Neuronal stem cell (in vitro differentiated cells): ENCODE measurements around the gene LRRTM3.

ENCODE experiments used
- DNase-seq: peaks from one replicate; pipeline ENCODE4 v3.0.0-alpha.2; 2013; ENCODE audit warnings: low spot score
- H2AFZ ChIP-seq: one replicate; pipeline ENCODE4 v1.6.1; 2013; ENCODE audit warnings: mild to moderate bottlenecking, low read length, inconsistent platforms
- H2AK5ac ChIP-seq: 2 replicates; pipeline ENCODE4 v1.6.1; 2013; ENCODE audit warnings: low read depth, mild to moderate bottlenecking, inconsistent platforms, low read length, moderate library complexity, mixed read lengths
- H2BK120ac ChIP-seq: 2 replicates; pipeline ENCODE4 v1.6.1; 2013; ENCODE audit warnings: low read depth, mild to moderate bottlenecking, inconsistent platforms, low read length, moderate library complexity, mixed read lengths
- H2BK12ac ChIP-seq: one replicate; pipeline ENCODE4 v1.6.1; 2013; ENCODE audit warnings: low read length, inconsistent platforms
- H2BK15ac ChIP-seq: 2 replicates; pipeline ENCODE4 v1.6.1; 2013; ENCODE audit warnings: mild to moderate bottlenecking, low read length, inconsistent platforms, mixed read lengths
- H2BK5ac ChIP-seq: one replicate; pipeline ENCODE4 v1.6.1; 2013; ENCODE audit warnings: inconsistent platforms, mild to moderate bottlenecking, low read length, moderate library complexity
- H3K14ac ChIP-seq: one replicate; pipeline ENCODE4 v1.6.1; 2013; ENCODE audit warnings: low read length, inconsistent platforms
- H3K18ac ChIP-seq: 2 replicates; pipeline ENCODE4 v1.6.1; 2013; ENCODE audit warnings: low read length, inconsistent platforms
- H3K23ac ChIP-seq: 2 replicates; pipeline ENCODE4 v1.6.1; 2013; ENCODE audit warnings: low read depth, mild to moderate bottlenecking, mixed read lengths, low read length, inconsistent platforms; ENCODE audit not compliant: poor library complexity
- H3K27ac ChIP-seq: replicated peaks from 3 replicates; pipeline ENCODE4 v1.5.1; 2013; ENCODE audit warnings: low read length, inconsistent platforms
- H3K27me3 ChIP-seq, 3 experiments: 2 replicates each; pipeline ENCODE4 v1.6.1; 2013; ENCODE audit warnings: low read length in 3 of 3, mild to moderate bottlenecking in 2 of 3, inconsistent platforms in 1 of 3, low read depth in 1 of 3, mixed read lengths in 1 of 3, moderate library complexity in 1 of 3; ENCODE audit not compliant: control insufficient read depth in 3 of 3, insufficient read depth in 3 of 3
- H3K36me3 ChIP-seq, 2 donors: replicated peaks in 1 of 2; 2 replicates each; pipeline ENCODE4 v1.6.1; 2013; ENCODE audit warnings: low read length in 2 of 2; ENCODE audit not compliant: control insufficient read depth in 2 of 2, insufficient read depth in 2 of 2
- H3K4ac ChIP-seq: 2 replicates; pipeline ENCODE4 v1.6.1; 2013; ENCODE audit warnings: inconsistent platforms, mild to moderate bottlenecking, low read length, moderate library complexity
- H3K4me1 ChIP-seq, 2 donors: 1 replicate in 1 of 2; 2 replicates in 1 of 2; pipeline ENCODE4 v1.6.1; 2013; ENCODE audit warnings: low read length in 2 of 2, low read depth in 1 of 2; ENCODE audit not compliant: control insufficient read depth in 2 of 2, insufficient read depth in 1 of 2
- H3K4me2 ChIP-seq: one replicate; pipeline ENCODE4 v1.6.1; 2013; ENCODE audit warnings: mild to moderate bottlenecking, low read length, inconsistent platforms; ENCODE audit not compliant: insufficient read depth, poor library complexity, severe bottlenecking
- H3K4me3 ChIP-seq, 2 donors: 2 replicates each; pipeline ENCODE4 v1.5.1; 2013; ENCODE audit warnings: low read length in 2 of 2, mild to moderate bottlenecking in 2 of 2, inconsistent platforms in 1 of 2, moderate library complexity in 1 of 2
- H3K79me1 ChIP-seq: one replicate; pipeline ENCODE4 v1.6.1; 2013; ENCODE audit warnings: low read depth, mild to moderate bottlenecking, inconsistent platforms, low read length, moderate library complexity
- H3K9ac ChIP-seq: one replicate; pipeline ENCODE4 v1.6.1; 2013; ENCODE audit warnings: mild to moderate bottlenecking, low read depth, low read length, inconsistent platforms; ENCODE audit not compliant: poor library complexity
- H3K9me3 ChIP-seq, 2 donors: replicated peaks in 1 of 2; 2 replicates each; pipeline versions ENCODE3 to v1.6.1; 2013; ENCODE audit warnings: low read length in 2 of 2, mild to moderate bottlenecking in 2 of 2, inconsistent platforms in 1 of 2, low read depth in 1 of 2, mixed read lengths in 1 of 2, moderate library complexity in 1 of 2; ENCODE audit not compliant: control insufficient read depth in 2 of 2, insufficient read depth in 1 of 2
- H4K8ac ChIP-seq: one replicate; pipeline ENCODE4 v1.6.1; 2013; ENCODE audit warnings: low read depth, mild to moderate bottlenecking, inconsistent platforms, low read length, moderate library complexity
- H4K91ac ChIP-seq: one replicate; pipeline ENCODE4 v1.6.1; 2013; ENCODE audit warnings: low read length, low read depth, mild to moderate bottlenecking, inconsistent platforms; ENCODE audit not compliant: poor library complexity
- WGBS, 2 donors: extraction: QIAGEN DNeasy Blood & Tissue Kit; methylation state at CpG; one replicate each; pipeline ENCODE4 v1.1.7; 2013; ENCODE audit warnings: missing lambda C conversion rate in 2 of 2, mixed read lengths in 1 of 2; ENCODE audit not compliant: insufficient read length in 2 of 2, insufficient replicate concordance in 1 of 2; ENCODE audit errors: extremely low coverage in 2 of 2; 5-methylcytosine and 5-hydroxymethylcytosine counted together

LRRTM3 gene

DNA sequence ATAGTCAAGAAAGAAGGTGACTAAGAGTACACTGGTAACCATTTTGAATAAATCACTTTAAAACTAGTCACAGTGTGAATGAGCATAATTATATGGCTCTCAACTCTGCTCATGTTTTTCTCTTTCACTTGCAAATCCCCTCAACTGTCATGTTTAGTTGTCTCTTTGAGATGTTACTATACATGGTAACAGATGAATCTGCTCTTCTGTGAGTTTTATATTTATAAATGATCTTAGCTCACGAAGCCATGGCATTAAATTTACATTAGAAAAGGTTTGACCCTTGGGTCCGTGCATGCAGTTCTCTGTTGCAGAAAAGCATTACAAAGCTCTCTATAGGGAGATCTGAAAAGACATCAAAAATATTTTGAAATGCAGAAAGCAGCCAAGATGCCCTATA is 33.0 kb upstream of the LRRTM3 start:
- Histone ChIP-seq H3K23ac (no peak overlapping the region), H2BK15ac (no peak overlapping the region), H3K9me3 (peaks cover 0 to 3% of the 10 kb centered on the region in 2 donors), H3K18ac (no peak overlapping the region), H3K4me2 (no peak overlapping the region), H3K4me1 (peaks cover 0 to 10% of the 10 kb centered on the region in 2 donors), H3K14ac (no peak overlapping the region), H3K4me3 (no peak overlapping the region), H2AK5ac (no peak overlapping the region), H4K91ac (no peak overlapping the region), H3K4ac (no peak overlapping the region), H2BK120ac (no peak overlapping the region), H4K8ac (no peak overlapping the region), H2AFZ (peak overlapping the region; percentile 81), H3K27me3 (no peaks in the 10 kb centered on the region), H2BK12ac (no peak overlapping the region), H3K27ac (no peak overlapping the region), H3K36me3 (no peaks in the 10 kb centered on the region), H2BK5ac (no peak overlapping the region), H3K9ac (no peak overlapping the region), H3K79me1 (no peaks in the 10 kb centered on the region)
- WGBS, 2 donors = no CpG with 5 or more reads among the region's 2 CpGs
- no peak for DNase-seq

DNA sequence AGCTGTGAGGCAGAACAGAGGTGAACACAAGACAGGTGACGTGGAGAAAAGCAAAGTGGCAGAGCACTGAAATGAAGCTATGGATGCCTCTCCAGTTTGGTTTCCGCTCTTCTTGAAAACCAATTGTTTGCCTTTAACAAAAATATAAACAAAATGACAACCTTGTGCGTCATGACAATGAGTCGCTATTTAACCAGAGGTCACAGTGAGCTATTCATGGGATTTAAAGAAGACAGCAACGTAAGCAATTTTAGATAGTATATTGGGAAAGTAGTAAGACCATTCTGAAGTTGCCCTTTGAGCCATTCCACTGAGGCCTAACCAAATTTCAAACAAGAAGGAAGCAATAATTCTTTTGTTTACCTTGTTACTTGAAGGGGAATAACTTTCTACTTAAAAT is 15.2 kb upstream of the LRRTM3 start:
- Histone ChIP-seq H3K27me3 (no peaks in the 10 kb centered on the region), H2BK12ac (no peak overlapping the region), H4K8ac (no peak overlapping the region), H3K4me3 (no peak overlapping the region), H4K91ac (no peak overlapping the region), H2AK5ac (no peak overlapping the region), H3K14ac (no peak overlapping the region), H2BK15ac (no peak overlapping the region), H3K36me3 (no peaks in the 10 kb centered on the region), H3K9me3 (no peaks in the 10 kb centered on the region), H3K4me1 (no peaks in the 10 kb centered on the region), H3K27ac (no peak overlapping the region), H3K79me1 (no peaks in the 10 kb centered on the region), H3K9ac (no peak overlapping the region), H3K4ac (no peak overlapping the region), H2BK5ac (no peak overlapping the region), H3K23ac (no peak overlapping the region), H2BK120ac (no peak overlapping the region), H3K18ac (no peak overlapping the region), H2AFZ (no peak overlapping the region), H3K4me2 (no peak overlapping the region)
- WGBS, 2 donors = no CpG with 5 or more reads among the region's 5 CpGs
- DNase-seq = no peak

DNA sequence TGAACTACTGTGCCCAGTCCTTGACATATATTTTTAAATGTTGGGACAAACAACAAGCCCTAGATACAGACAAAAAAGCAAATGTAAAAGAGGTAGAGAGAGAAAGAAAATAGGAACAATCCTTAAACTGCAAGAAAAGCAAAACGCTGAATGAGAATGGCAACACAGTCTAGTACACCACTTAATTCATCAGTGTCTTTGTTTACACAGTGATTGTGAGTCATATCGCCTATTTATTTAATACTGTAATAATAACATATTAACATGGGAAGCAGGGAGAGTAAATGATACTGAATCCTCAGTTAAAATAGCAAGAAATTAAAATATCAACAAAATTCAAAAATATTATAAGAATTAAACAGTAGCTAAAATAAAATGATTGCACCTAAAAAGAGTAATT is 9.8 kb upstream of the LRRTM3 start:
- no peak overlapping the region for H2AK5ac ChIP-seq
- H3K14ac ChIP-seq = no peak overlapping the region
- no peak overlapping the region for H2BK120ac ChIP-seq
- WGBS, 2 donors = no CpG with 5 or more reads among the region's 2 CpGs
- no peak overlapping the region for H3K27ac ChIP-seq
- no peaks in the 10 kb centered on the region for H3K36me3 ChIP-seq
- H3K4me2 ChIP-seq = no peak overlapping the region
- H3K23ac ChIP-seq = no peak overlapping the region
- no peak overlapping the region for H3K18ac ChIP-seq
- H3K4ac ChIP-seq = no peak overlapping the region
- H3K4me3 ChIP-seq = no peak overlapping the region
- H2BK12ac ChIP-seq = no peak overlapping the region
- no peak overlapping the region for H2AFZ ChIP-seq
- no peaks in the 10 kb centered on the region for H3K9me3 ChIP-seq
- H3K4me1 ChIP-seq = no peaks in the 10 kb centered on the region
- no peaks in the 10 kb centered on the region for H3K79me1 ChIP-seq
- H4K8ac ChIP-seq = no peak overlapping the region
- no peak overlapping the region for H2BK5ac ChIP-seq
- no peaks in the 10 kb centered on the region for H3K27me3 ChIP-seq
- no peak for DNase-seq
- no peak overlapping the region for H4K91ac ChIP-seq
- no peak overlapping the region for H2BK15ac ChIP-seq
- H3K9ac ChIP-seq = no peak overlapping the region

DNA sequence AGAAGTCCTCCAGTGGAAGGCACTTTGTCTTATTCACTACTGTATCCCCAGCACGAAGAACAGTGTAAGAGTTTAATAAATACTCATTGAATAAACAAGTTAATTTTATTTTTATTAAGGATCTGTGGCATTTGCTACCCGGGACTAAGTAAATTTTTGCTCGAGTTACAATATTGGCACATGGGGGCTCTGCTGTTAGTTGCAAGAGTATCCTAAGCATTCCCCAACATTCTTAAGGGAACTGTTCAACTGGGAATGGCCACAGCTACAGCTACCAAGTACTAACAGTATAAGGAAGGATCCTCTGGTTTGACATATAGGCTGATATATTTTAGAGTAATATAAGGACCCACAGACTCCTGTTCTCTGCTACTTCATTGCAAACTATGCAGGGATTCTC is 8.7 kb upstream of the LRRTM3 start:
- Histone ChIP-seq H3K4me3 (no peak overlapping the region), H2BK12ac (no peak overlapping the region), H3K27me3 (no peaks in the 10 kb centered on the region), H2AK5ac (no peak overlapping the region), H3K4ac (no peak overlapping the region), H3K9ac (no peak overlapping the region), H4K91ac (no peak overlapping the region), H3K36me3 (no peaks in the 10 kb centered on the region), H2BK15ac (no peak overlapping the region), H3K79me1 (no peaks in the 10 kb centered on the region), H3K18ac (no peak overlapping the region), H3K14ac (no peak overlapping the region), H2AFZ (no peak overlapping the region), H3K4me2 (no peak overlapping the region), H2BK5ac (no peak overlapping the region), H3K9me3 (no peaks in the 10 kb centered on the region), H3K4me1 (no peaks in the 10 kb centered on the region), H3K23ac (no peak overlapping the region), H2BK120ac (no peak overlapping the region), H4K8ac (no peak overlapping the region), H3K27ac (no peak overlapping the region)
- no CpG with 5 or more reads among the region's 3 CpGs for WGBS, 2 donors
- DNase-seq = no peak
